ENCODE data around the gene RMDN2.

GRCh38 chr2:37993143-37993542 is 68.1 kb downstream of the RMDN2 start:
- TF ChIP-seq CTCF (conservative IDR thresholded peaks at IDR 0.05) (peak; percentile 42; the same call in 1 of the 2 replicates), EZH2 (IDR thresholded peaks at IDR 0.05; ENCODE audit: low read depth) (no peak)
